ENCODE data around the gene ODAD4.

DNA sequence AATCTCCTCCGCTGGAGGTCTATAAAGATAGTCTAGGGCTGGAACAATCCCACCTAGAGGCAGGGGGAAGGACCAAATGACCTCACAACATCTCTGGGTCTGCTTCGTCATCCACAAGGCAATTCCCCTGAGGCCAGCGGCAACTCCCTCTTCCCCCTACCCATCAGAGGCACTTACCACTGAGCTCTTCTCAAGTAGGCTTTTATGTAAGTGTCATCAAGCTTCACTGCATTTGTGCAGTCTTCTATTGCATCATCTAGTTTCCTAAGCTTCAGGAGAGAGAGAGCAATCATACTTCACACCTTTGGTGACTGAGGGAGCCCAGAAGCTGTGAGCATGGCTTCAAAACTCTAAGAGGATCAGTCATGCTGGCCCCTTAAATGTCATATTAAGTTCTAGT, 57.2 kb downstream of the ODAD4 start:
- TF ChIP-seq, protein P1, sequence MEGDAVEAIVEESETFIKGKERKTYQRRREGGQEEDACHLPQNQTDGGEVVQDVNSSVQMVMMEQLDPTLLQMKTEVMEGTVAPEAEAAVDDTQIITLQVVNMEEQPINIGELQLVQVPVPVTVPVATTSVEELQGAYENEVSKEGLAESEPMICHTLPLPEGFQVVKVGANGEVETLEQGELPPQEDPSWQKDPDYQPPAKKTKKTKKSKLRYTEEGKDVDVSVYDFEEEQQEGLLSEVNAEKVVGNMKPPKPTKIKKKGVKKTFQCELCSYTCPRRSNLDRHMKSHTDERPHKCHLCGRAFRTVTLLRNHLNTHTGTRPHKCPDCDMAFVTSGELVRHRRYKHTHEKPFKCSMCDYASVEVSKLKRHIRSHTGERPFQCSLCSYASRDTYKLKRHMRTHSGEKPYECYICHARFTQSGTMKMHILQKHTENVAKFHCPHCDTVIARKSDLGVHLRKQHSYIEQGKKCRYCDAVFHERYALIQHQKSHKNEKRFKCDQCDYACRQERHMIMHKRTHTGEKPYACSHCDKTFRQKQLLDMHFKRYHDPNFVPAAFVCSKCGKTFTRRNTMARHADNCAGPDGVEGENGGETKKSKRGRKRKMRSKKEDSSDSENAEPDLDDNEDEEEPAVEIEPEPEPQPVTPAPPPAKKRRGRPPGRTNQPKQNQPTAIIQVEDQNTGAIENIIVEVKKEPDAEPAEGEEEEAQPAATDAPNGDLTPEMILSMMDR (IDR thresholded peaks at IDR 0.05): no peak
- TF ChIP-seq POLR2A (IDR thresholded peaks at IDR 0.05) (no peak), EP300 (IDR thresholded peaks at IDR 0.05) (no peak)

All from tibial nerve (tissue), 4 donors.